H9 (cell line): ENCODE data around the gene IL17RA. TPM values are rescaled to one million over a fixed set of nuclear protein-coding genes. Genes with fewer than 3 reads are reported as not detected.

ENCODE experiments used
- DNase-seq: peaks from one replicate; pipeline ENCODE4 v3.0.0-alpha.2; 2017
- H2AFZ ChIP-seq: one replicate; pipeline ENCODE4 v1.6.1; 2013; ENCODE audit warnings: mild to moderate bottlenecking, low read length, control low read depth, moderate library complexity
- H2AK5ac ChIP-seq: 2 replicates; pipeline ENCODE4 v1.6.1; 2013; ENCODE audit warnings: low read length, control low read depth, mixed read lengths; ENCODE audit not compliant: insufficient read length
- H2BK120ac ChIP-seq: one replicate; pipeline ENCODE4 v1.6.1; 2013; ENCODE audit warnings: low read depth, mild to moderate bottlenecking, low read length, control low read depth, inconsistent platforms; ENCODE audit not compliant: poor library complexity, severe bottlenecking
- H2BK12ac ChIP-seq: 2 replicates; pipeline ENCODE4 v1.6.1; 2013; ENCODE audit warnings: low read length, control low read depth, mixed read lengths, low read depth; ENCODE audit not compliant: insufficient read length
- H2BK15ac ChIP-seq: 2 replicates; pipeline ENCODE4 v1.6.1; 2013; ENCODE audit warnings: low read depth, low read length, control low read depth
- H2BK20ac ChIP-seq: one replicate; pipeline ENCODE4 v1.6.1; 2013; ENCODE audit warnings: low read depth, mild to moderate bottlenecking, low read length, control low read depth, inconsistent platforms; ENCODE audit not compliant: poor library complexity, severe bottlenecking
- H2BK5ac ChIP-seq: 2 replicates; pipeline ENCODE4 v1.6.1; 2013; ENCODE audit warnings: low read length, control low read depth, mixed read lengths; ENCODE audit not compliant: insufficient read length
- H3K14ac ChIP-seq: 2 replicates; pipeline ENCODE4 v1.6.1; 2013; ENCODE audit warnings: low read length, control low read depth; ENCODE audit not compliant: insufficient read depth
- H3K18ac ChIP-seq: 2 replicates; pipeline ENCODE4 v1.6.1; 2013; ENCODE audit warnings: low read depth, mild to moderate bottlenecking, mixed read lengths, low read length, control low read depth; ENCODE audit not compliant: insufficient read length
- H3K23ac ChIP-seq: 2 replicates; pipeline ENCODE4 v1.6.1; 2013; ENCODE audit warnings: low read length, control low read depth, mixed read lengths, low read depth; ENCODE audit not compliant: insufficient read length
- H3K23me2 ChIP-seq: 2 replicates; pipeline ENCODE4 v1.6.1; 2013; ENCODE audit warnings: low read depth, mild to moderate bottlenecking, mixed read lengths, low read length, control low read depth; ENCODE audit not compliant: insufficient read length, poor library complexity, severe bottlenecking
- H3K27ac ChIP-seq: 2 replicates; pipeline ENCODE4 v1.5.1; 2013; ENCODE audit warnings: low read length, control low read depth, mixed read lengths, low read depth; ENCODE audit not compliant: insufficient read length
- H3K27me3 ChIP-seq: 2 replicates; pipeline ENCODE4 v1.6.1; 2013; ENCODE audit warnings: low read length, control low read depth, inconsistent platforms; ENCODE audit not compliant: insufficient read depth
- H3K4ac ChIP-seq: 2 replicates; pipeline ENCODE4 v1.6.1; 2013; ENCODE audit warnings: low read depth, mild to moderate bottlenecking, control low read depth, inconsistent platforms, low read length, moderate library complexity
- H3K4me1 ChIP-seq: 2 replicates; pipeline ENCODE4 v1.6.1; 2013; ENCODE audit warnings: low read length, control low read depth, inconsistent platforms; ENCODE audit not compliant: insufficient read depth
- H3K4me2 ChIP-seq: 2 replicates; pipeline ENCODE4 v1.6.1; 2013; ENCODE audit warnings: low read length, control low read depth, mixed read lengths; ENCODE audit not compliant: insufficient read length, insufficient read depth
- H3K56ac ChIP-seq: 2 replicates; pipeline ENCODE4 v1.6.1; 2013; ENCODE audit warnings: low read depth, mild to moderate bottlenecking, mixed read lengths, low read length, control low read depth; ENCODE audit not compliant: insufficient read length
- H3K79me1 ChIP-seq: 2 replicates; pipeline ENCODE4 v1.6.1; 2013; ENCODE audit warnings: low read depth, mild to moderate bottlenecking, moderate library complexity, low read length, control low read depth, inconsistent platforms; ENCODE audit not compliant: insufficient read depth, poor library complexity, severe bottlenecking
- H3K79me2 ChIP-seq: 2 replicates; pipeline ENCODE4 v1.6.1; 2013; ENCODE audit warnings: low read length, control low read depth, inconsistent platforms; ENCODE audit not compliant: insufficient read depth
- H3K9ac ChIP-seq: 2 replicates; pipeline ENCODE4 v1.6.1; 2013; ENCODE audit warnings: low read length, control low read depth, mixed read lengths; ENCODE audit not compliant: insufficient read length; ENCODE audit errors: extremely low read depth
- H3K9me3 ChIP-seq: one replicate; pipeline ENCODE4 v1.6.1; 2013; ENCODE audit warnings: low read depth, low read length, inconsistent platforms; ENCODE audit not compliant: control insufficient read depth
- H3T11ph ChIP-seq: one replicate; pipeline ENCODE4 v1.6.1; 2013; ENCODE audit warnings: mild to moderate bottlenecking, low read length, control low read depth, inconsistent platforms
- H4K20me1 ChIP-seq: one replicate; pipeline ENCODE4 v1.6.1; 2013; ENCODE audit not compliant: control insufficient read depth, insufficient read length, insufficient read depth
- H4K5ac ChIP-seq: 2 replicates; pipeline ENCODE4 v1.6.1; 2013; ENCODE audit warnings: low read depth, mild to moderate bottlenecking, mixed read lengths, low read length, control low read depth; ENCODE audit not compliant: insufficient read length
- H4K8ac ChIP-seq: replicated peaks from 2 replicates; pipeline ENCODE4 v1.6.1; 2013; ENCODE audit warnings: low read length, control low read depth, mixed read lengths, low read depth; ENCODE audit not compliant: insufficient read length
- H4K91ac ChIP-seq: 2 replicates; pipeline ENCODE4 v1.6.1; 2013; ENCODE audit warnings: low read depth, mild to moderate bottlenecking, moderate library complexity, mixed read lengths, low read length, control low read depth; ENCODE audit not compliant: insufficient read length
- H3K27ac Mint-ChIP-seq, 3 experiments: 2 replicates in 2 of 3; 3 replicates in 1 of 3; pipeline ENCODE4 v1.8.0; 2020 to 2021; ENCODE audit warnings: mixed read lengths in 3 of 3, mild to moderate bottlenecking in 1 of 3, moderate library complexity in 1 of 3
- H3K27me3 Mint-ChIP-seq: 2 replicates; pipeline ENCODE4 v1.8.0; 2021; ENCODE audit warnings: low read depth, mild to moderate bottlenecking, moderate library complexity, mixed read lengths
- H3K36me3 Mint-ChIP-seq, 3 experiments: 2 replicates in 2 of 3; 3 replicates in 1 of 3; pipeline ENCODE4 v1.8.0; 2020 to 2021; ENCODE audit warnings: low read depth in 3 of 3, mixed read lengths in 3 of 3; ENCODE audit not compliant: insufficient read depth in 1 of 3
- H3K4me1 Mint-ChIP-seq, 2 experiments: 2 replicates each; pipeline ENCODE4 v1.8.0; 2020; ENCODE audit warnings: mixed read lengths in 2 of 2
- H3K4me3 Mint-ChIP-seq, 2 experiments: 2 replicates in 1 of 2; 3 replicates in 1 of 2; pipeline ENCODE4 v1.8.0; 2020 to 2021; ENCODE audit warnings: mild to moderate bottlenecking in 2 of 2, mixed read lengths in 2 of 2, moderate library complexity in 1 of 2
- H3K9me3 Mint-ChIP-seq, 2 experiments: 2 replicates in 1 of 2; 3 replicates in 1 of 2; pipeline ENCODE4 v1.8.0; 2020; ENCODE audit warnings: mild to moderate bottlenecking in 2 of 2, mixed read lengths in 2 of 2, moderate library complexity in 1 of 2
- CTCF ChIP-seq: fragments of 200-600 bp; sonication (generic); conservative IDR thresholded peaks from 3 replicates; pipeline ENCODE4 v1.8.0; 2021; ENCODE audit warnings: antibody characterized with exemption, mild to moderate bottlenecking
- WGBS: extraction: QIAGEN DNeasy Blood & Tissue Kit; methylation state at CpG from one replicate; pipeline ENCODE4 v1.1.7; 2013; ENCODE audit warnings: missing lambda C conversion rate, low lambda C conversion rate, mixed read lengths; ENCODE audit not compliant: insufficient read length; ENCODE audit errors: extremely low coverage; 5-methylcytosine and 5-hydroxymethylcytosine counted together
- total RNA-seq: library from RNA; stranded (reverse); gene quantifications from 2 replicates; pipeline ENCODE4 v1.2.1, GENCODE V29; 2021

Gene IL17RA
- total RNA-seq, 1 experiment from 2014 or later, result 12.4 TPM

DNA sequence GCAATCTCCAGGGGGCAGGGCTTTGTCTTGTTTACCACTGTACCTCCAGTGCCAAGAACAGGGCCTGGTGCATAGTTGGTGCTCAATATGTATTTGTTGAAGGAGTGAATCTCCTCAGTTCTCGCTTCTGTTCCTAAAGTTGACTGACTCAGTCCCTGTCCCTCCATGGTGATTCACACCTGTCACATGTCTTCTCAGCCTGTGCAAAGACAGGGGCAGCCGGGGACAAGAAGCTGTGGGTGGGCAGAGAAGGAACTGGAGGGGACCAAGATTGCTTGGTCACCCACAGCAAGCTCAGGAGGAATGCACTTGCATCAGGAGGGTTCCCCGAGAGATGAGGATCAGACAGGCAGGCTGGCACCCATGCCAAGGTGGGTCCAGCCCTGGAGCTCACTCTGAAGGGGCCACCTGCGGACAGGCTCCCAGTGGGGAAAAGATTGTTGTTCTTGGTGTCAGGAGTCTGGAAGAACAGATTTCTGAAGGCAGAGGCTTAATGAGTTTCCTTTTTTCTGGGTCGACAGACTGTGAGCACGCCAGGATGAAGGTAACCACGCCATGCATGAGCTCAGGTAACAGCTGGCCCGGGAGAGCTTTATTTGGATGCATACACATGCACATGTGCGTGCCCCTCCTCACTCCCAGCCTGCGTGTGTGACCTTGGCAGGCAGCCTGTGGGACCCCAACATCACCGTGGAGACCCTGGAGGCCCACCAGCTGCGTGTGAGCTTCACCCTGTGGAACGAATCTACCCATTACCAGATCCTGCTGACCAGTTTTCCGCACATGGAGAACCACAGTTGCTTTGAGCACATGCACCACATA, 16.9 kb downstream of the IL17RA start:
- no peaks in the 10 kb centered on the region for H3K27me3 ChIP-seq
- H4K20me1 ChIP-seq, result no peaks in the 10 kb centered on the region
- no peak overlapping the region for H3K4me3 Mint-ChIP-seq
- no peak overlapping the region for H3K56ac ChIP-seq
- H2BK12ac ChIP-seq, result no peak overlapping the region
- H2AK5ac ChIP-seq, result no peak overlapping the region
- TF ChIP-seq CTCF, result no peak
- H2BK20ac ChIP-seq, result no peak overlapping the region
- no peak overlapping the region for H4K91ac ChIP-seq
- WGBS, result no CpG with 5 or more reads among the region's 14 CpGs
- no peaks in the 10 kb centered on the region for H3K79me2 ChIP-seq
- peaks cover 3 to 8% of the 10 kb centered on the region in 2 experiments; a peak in 3 of 4 replicates for H3K4me1 Mint-ChIP-seq
- no peaks in the 10 kb centered on the region for H3K79me1 ChIP-seq
- no peak overlapping the region for H4K5ac ChIP-seq
- H3K14ac ChIP-seq, result no peak overlapping the region; the same call in 1 of the 2 replicates
- no peaks in the 10 kb centered on the region; a peak in 1 of 5 replicates for H3K9me3 Mint-ChIP-seq
- H3K27ac ChIP-seq, result no peak overlapping the region
- no peak overlapping the region for H3T11ph ChIP-seq
- H3K4me1 ChIP-seq, result no peaks in the 10 kb centered on the region
- no peak overlapping the region for H3K23ac ChIP-seq
- no peak overlapping the region for H2BK5ac ChIP-seq
- no peak overlapping the region for H2BK120ac ChIP-seq
- H2AFZ ChIP-seq, result no peak overlapping the region
- H3K9me3 ChIP-seq, result no peaks in the 10 kb centered on the region
- no peak for DNase-seq
- peaks cover 4 to 40% (median 21%) of the 10 kb centered on the region in 3 experiments; a peak in 6 of 7 replicates for H3K36me3 Mint-ChIP-seq
- no peak overlapping the region for H4K8ac ChIP-seq
- H3K27me3 Mint-ChIP-seq, result no peaks in the 10 kb centered on the region
- no peak overlapping the region for H3K18ac ChIP-seq
- no peak overlapping the region for H2BK15ac ChIP-seq
- no peak overlapping the region for H3K4me2 ChIP-seq
- H3K27ac Mint-ChIP-seq, result peak overlapping the region in 1 of 3 experiments; percentile 91; a peak in 3 of 7 replicates
- H3K23me2 ChIP-seq, result no peaks in the 10 kb centered on the region
- H3K9ac ChIP-seq, result no peak overlapping the region
- no peak overlapping the region for H3K4ac ChIP-seq
